ENCODE results near the gene C1QTNF7.

GRCh38 chr4:15410750-15411149 is 17.1 kb upstream of the C1QTNF7 start:
- peak; percentile 45; the same call in 1 of the 2 replicates for TF ChIP-seq POLR2AphosphoS5 (IDR thresholded peaks at IDR 0.05; ENCODE audit: borderline replicate concordance, low read depth, low read length)
- no peak for TF ChIP-seq EZH2 (IDR thresholded peaks at IDR 0.05)
